ENCODE measurements around the gene ARFGAP2.
A peak's percentile ranks its signal among the peaks of the same experiment; 100 is the strongest.
"Not testable (repeated sequence)": the region's sequence is repeated elsewhere in the genome, so short reads cannot be mapped to it uniquely, and the experiment has no call there.

ARFGAP2 gene

GRCh38 chr11:47124675-47125074 lies 52.0 kb downstream of the ARFGAP2 start:
- H3K9me3 ChIP-seq (ENCODE audit: control insufficient read depth, low read length) = no peaks in the 10 kb centered on the region
- H3K4me3 ChIP-seq (ENCODE audit: low read depth, low read length) = no peak overlapping the region
- no peak overlapping the region for H3K4me2 ChIP-seq (ENCODE audit: low read length)
- no peak overlapping the region for H3K27ac ChIP-seq
- no peak for TF ChIP-seq CTCF (IDR thresholded peaks at IDR 0.05)
- H2AFZ ChIP-seq = no peak overlapping the region
- no peaks in the 10 kb centered on the region for H3K4me1 ChIP-seq
- H3K27me3 ChIP-seq (ENCODE audit: control insufficient read depth, insufficient read depth, low read length) = no peaks in the 10 kb centered on the region
- no peaks in the 10 kb centered on the region for H3K79me2 ChIP-seq
- H3K36me3 ChIP-seq (ENCODE audit: control insufficient read depth, insufficient read depth, low read length) = no peaks in the 10 kb centered on the region
- H3K9ac ChIP-seq = no peak overlapping the region

- no peak for TF ChIP-seq CTCF (IDR thresholded peaks at IDR 0.05)
- Histone ChIP-seq H2AFZ (no peak overlapping the region), H3K4me1 (no peaks in the 10 kb centered on the region)
Measured at GRCh38 chr11:47123094-47123493, 53.6 kb downstream of the ARFGAP2 start.

GRCh38 chr11:47121731-47122130 lies 54.9 kb downstream of the ARFGAP2 start:
- H2AFZ ChIP-seq = no peak overlapping the region
- H3K36me3 ChIP-seq (ENCODE audit: control insufficient read depth, insufficient read depth, low read length) = no peaks in the 10 kb centered on the region
- H3K4me3 ChIP-seq (ENCODE audit: low read depth, low read length) = no peak overlapping the region
- no peak for TF ChIP-seq CTCF (IDR thresholded peaks at IDR 0.05)
- no peaks in the 10 kb centered on the region for H3K79me2 ChIP-seq
- no peaks in the 10 kb centered on the region for H3K9me3 ChIP-seq (ENCODE audit: control insufficient read depth, low read length)
- H3K4me1 ChIP-seq = no peaks in the 10 kb centered on the region
- H3K9ac ChIP-seq = no peak overlapping the region
- H3K4me2 ChIP-seq (ENCODE audit: low read length) = no peak overlapping the region
- H3K27me3 ChIP-seq (ENCODE audit: control insufficient read depth, insufficient read depth, low read length) = no peaks in the 10 kb centered on the region
- no peak overlapping the region for H3K27ac ChIP-seq

More at GRCh38 chr11:47123094-47123493, 53.6 kb downstream of the ARFGAP2 start:
- Histone ChIP-seq H3K4me3 (ENCODE audit: low read depth, low read length) (no peak overlapping the region), H3K27me3 (ENCODE audit: control insufficient read depth, insufficient read depth, low read length) (no peaks in the 10 kb centered on the region), H3K27ac (no peak overlapping the region), H3K9ac (no peak overlapping the region), H3K4me2 (ENCODE audit: low read length) (no peak overlapping the region), H3K36me3 (ENCODE audit: control insufficient read depth, insufficient read depth, low read length) (no peaks in the 10 kb centered on the region), H3K79me2 (no peaks in the 10 kb centered on the region), H3K9me3 (ENCODE audit: control insufficient read depth, low read length) (no peaks in the 10 kb centered on the region)

- no peak overlapping the region for H3K27ac ChIP-seq
- H3K79me2 ChIP-seq = no peaks in the 10 kb centered on the region
- no peak for TF ChIP-seq CTCF (IDR thresholded peaks at IDR 0.05)
Measured at GRCh38 chr11:47121056-47121455, 55.6 kb downstream of the ARFGAP2 start.

GRCh38 chr11:47118958-47119688 lies 57.6 kb downstream of the ARFGAP2 start:
- not testable (repeated sequence) for H3K79me2 ChIP-seq; H3K4me2 ChIP-seq (ENCODE audit: low read length); H3K9me3 ChIP-seq (ENCODE audit: control insufficient read depth, low read length); H3K36me3 ChIP-seq (ENCODE audit: control insufficient read depth, insufficient read depth, low read length); H3K4me1 ChIP-seq; H3K27me3 ChIP-seq (ENCODE audit: control insufficient read depth, insufficient read depth, low read length); H3K9ac ChIP-seq; H3K4me3 ChIP-seq (ENCODE audit: low read depth, low read length)
- peak overlapping the region; percentile 69 for H2AFZ ChIP-seq
- peak overlapping the region; percentile 63 for H3K27ac ChIP-seq

More at GRCh38 chr11:47121056-47121455, 55.6 kb downstream of the ARFGAP2 start:
- H2AFZ ChIP-seq = no peak overlapping the region
- no peaks in the 10 kb centered on the region for H3K27me3 ChIP-seq (ENCODE audit: control insufficient read depth, insufficient read depth, low read length)
- no peaks in the 10 kb centered on the region for H3K36me3 ChIP-seq (ENCODE audit: control insufficient read depth, insufficient read depth, low read length)
- no peak overlapping the region for H3K4me2 ChIP-seq (ENCODE audit: low read length)
- H3K4me3 ChIP-seq (ENCODE audit: low read depth, low read length) = no peak overlapping the region
- H3K9me3 ChIP-seq (ENCODE audit: control insufficient read depth, low read length) = no peaks in the 10 kb centered on the region
- no peak overlapping the region for H3K9ac ChIP-seq
- no peaks in the 10 kb centered on the region for H3K4me1 ChIP-seq
